Measurements from ENCODE around the gene AGAP9.
"Not testable (repeated sequence)": the region's sequence is repeated elsewhere in the genome, so short reads cannot be mapped to it uniquely, and the experiment has no call there.

Gene AGAP9

GRCh38 chr10:47484786-47485185 is 38.7 kb downstream of the AGAP9 start:
- DNase-seq = not testable (repeated sequence)

- DNase-seq = not testable (repeated sequence)
Observed at GRCh38 chr10:47483923-47484322, 39.5 kb downstream of the AGAP9 start, which contains the start of gene ANXA8. Gene ANXA8, minus strand, starts transcription at chr10:47484115. Its CDS starts 182 bp downstream, at chr10:47483933.

DNA sequence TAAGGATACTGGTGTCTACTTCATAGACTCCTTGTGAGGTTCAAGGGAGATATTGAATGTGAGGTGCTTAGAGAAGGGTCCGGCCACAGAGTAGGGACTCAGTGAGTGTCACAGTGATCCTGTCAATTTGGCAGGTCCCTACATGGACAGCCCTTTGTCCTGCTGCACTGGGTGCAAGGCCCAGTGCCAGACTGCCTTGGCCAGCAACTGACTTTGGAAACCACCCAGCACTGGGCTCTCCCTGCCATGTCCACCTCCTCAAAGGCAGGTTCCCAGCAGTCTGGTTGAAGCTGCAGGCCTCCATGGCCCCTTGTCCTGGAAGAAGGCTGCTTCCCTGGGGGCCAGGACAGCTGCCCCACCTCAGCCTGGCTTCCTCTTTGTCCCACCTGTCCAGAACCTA is 41.1 kb downstream of the AGAP9 start:
- not testable (repeated sequence) for DNase-seq

DNA sequence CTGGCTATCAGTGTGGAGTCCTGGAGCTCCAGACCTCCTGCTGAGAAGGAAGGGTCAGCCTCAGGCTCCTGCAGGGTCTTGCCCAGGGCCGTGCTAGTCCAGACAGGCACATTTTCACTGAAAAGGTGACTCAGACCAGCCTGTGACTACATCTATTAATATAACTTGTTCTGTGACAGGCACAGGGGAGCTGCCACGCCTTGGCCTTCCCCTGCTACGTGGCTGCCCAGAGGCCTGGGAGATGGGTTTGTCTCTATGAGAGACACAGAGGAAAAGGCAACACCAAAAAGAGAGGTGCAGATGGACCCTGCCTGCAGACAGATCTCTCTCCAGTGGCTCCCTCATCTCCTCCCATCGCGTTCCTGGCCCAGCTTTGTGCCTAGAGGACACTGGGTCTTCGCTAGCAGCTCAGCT is 41.7 kb downstream of the AGAP9 start:
- not testable (repeated sequence) for DNase-seq

DNA sequence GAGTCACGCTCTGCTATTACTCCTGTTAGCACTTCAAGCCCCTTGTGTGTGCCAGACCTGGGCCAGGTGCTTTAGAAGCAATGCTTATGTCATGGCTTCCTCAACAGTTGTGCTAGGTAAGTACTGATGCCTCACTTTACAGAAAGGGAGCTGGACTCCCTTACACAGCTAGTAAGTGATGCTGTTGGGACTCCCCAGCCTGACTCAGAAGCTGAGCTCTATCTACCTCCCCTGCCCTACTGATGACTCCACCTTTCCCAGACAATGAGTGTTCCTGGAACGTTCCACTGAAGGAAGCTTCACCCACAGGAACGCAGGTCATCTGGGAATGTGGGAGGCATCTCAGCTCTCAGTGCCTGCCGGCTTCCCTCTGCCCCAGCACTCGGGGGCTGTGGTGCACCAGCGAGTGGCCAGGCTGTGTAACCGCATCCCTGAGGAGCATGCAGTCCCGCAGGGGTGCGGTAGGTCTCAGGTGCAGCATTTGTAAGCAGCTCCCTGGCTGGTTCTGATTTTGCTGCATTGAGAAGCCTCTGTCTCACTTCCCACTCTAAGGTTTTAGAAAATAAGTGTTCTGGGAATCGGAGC is 42.2 kb downstream of the AGAP9 start:
- DNase-seq = not testable (repeated sequence)

- not testable (repeated sequence) for DNase-seq
Observed at GRCh38 chr10:47480133-47480532, 43.3 kb downstream of the AGAP9 start.

DNA sequence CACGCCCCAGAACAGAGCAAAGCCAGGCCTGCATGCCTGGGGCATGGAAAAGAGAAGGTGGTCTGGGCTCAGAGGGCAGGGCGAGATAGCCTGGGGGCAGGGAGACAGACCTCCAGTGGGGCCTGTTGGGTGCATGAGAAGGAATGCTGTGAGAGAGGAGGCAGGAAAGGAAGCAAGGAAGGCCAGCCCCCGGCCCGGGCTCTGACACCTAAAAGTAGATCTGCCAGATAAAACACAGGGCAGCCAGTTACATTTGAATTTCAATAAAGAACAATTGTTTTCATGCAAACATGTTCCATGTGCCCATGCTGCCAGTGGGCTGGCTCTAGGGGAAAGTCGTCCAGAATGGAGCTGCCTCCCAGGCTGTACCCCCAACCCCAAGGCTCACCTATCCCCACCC is 45.3 kb downstream of the AGAP9 start:
- not testable (repeated sequence) for DNase-seq

DNA sequence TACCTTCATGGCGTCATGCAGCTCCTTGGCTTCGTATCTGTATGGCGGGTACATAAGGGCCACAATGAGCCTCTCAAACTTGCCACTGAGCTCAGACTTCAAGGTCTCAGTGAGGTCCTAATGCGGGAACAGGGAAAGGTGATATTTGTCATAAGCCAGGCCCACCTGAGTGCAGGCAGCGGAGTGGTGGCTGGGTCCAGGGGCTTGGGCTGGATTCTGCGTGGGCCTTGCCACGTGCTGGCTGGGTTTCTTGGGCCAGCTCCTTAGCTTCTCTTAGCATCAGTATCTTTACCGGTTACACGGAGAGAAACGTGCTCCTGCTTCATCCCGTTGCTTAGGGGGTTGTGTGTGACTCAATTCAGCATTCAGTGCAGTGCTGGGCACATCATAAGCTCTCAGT is 46.4 kb downstream of the AGAP9 start:
- DNase-seq = not testable (repeated sequence)

DNA sequence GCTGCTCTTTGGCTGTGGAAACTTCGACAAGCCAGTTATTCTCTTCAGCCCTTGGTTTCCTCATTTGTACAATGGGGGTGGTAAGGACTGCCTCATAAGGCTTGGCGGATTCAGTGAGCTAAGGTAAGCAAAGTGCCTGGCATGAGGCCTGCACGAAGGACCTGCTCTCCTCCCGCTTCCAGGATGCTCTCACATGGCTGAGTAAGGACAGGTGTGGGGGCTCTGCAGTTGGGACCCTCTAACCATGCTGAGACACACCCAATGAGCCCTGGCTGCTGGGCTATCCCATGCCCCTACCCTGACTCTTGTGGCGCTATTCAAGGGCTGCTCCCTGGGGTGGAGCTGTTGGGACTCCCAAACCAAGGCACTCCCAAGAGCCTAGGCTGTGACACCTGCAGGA is 48.3 kb downstream of the AGAP9 start:
- DNase-seq = not testable (repeated sequence)

GRCh38 chr10:47473516-47473915 is 49.9 kb downstream of the AGAP9 start:
- not testable (repeated sequence) for DNase-seq

- not testable (repeated sequence) for DNase-seq
Observed at GRCh38 chr10:47472647-47473046, 50.8 kb downstream of the AGAP9 start.

- DNase-seq = not testable (repeated sequence)
Observed at GRCh38 chr10:47472072-47472471, 51.4 kb downstream of the AGAP9 start.

- DNase-seq = not testable (repeated sequence)
Observed at GRCh38 chr10:47468731-47469528, 54.5 kb downstream of the AGAP9 start.

- not testable (repeated sequence) for DNase-seq
Observed at GRCh38 chr10:47467957-47468356, 55.5 kb downstream of the AGAP9 start.

DNA sequence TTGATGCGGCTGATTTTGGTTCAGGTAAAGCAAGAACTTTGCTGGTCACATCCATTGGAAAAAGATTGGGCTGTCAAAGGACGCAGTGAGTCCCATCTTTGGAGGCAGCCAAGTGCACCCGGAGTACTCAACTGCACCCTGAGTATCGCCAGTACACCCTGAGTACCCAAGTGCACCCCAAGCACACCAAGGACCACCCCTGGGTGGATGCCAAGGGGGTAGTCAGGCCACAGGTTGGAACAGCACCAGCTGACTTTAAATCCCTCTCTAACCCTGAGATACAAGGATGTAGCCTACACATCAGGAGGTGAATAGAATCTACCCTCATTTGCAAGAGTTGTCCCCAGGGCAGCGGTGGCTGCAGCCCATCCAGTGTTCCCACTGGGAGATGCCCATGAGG is 56.0 kb downstream of the AGAP9 start:
- DNase-seq = not testable (repeated sequence)

DNA sequence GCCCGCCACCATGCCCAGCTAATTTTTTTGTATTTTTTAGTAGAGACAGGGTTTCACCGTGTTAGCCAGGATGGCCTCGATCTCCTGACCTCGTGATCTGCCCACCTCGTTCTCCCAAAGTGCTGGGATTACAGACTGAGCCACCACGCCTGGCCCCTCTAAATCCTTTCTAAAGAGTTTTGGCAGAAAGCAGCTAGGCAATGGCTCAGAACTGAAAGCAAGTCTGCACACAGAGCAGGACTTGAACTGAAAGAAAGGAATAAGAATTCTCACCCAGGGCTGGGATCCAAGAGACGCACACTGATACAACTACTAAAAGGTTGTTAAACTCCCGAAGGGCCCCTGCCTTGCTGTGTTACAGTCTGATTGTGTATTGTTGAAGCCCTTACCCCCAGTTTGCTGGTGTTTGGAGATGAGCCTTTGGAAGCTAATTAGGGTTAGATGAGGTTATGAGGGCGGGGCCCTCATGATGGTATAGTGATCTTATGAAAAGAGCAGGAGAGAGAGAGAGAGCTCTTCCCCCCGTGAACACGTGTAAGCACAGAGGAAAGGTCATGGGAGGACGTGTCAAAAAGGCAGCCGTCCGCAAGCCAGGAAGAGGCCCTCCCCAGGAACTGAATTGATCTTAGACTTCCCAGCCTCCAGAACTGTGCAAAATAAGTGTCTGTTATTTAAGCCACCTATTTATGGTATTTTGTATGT is 58.1 kb downstream of the AGAP9 start:
- DNase-seq = not testable (repeated sequence)

- not testable (repeated sequence) for DNase-seq
Observed at GRCh38 chr10:47462577-47463358, 60.7 kb downstream of the AGAP9 start.

- DNase-seq = not testable (repeated sequence)
Observed at GRCh38 chr10:47461261-47461687, 62.2 kb downstream of the AGAP9 start.

DNA sequence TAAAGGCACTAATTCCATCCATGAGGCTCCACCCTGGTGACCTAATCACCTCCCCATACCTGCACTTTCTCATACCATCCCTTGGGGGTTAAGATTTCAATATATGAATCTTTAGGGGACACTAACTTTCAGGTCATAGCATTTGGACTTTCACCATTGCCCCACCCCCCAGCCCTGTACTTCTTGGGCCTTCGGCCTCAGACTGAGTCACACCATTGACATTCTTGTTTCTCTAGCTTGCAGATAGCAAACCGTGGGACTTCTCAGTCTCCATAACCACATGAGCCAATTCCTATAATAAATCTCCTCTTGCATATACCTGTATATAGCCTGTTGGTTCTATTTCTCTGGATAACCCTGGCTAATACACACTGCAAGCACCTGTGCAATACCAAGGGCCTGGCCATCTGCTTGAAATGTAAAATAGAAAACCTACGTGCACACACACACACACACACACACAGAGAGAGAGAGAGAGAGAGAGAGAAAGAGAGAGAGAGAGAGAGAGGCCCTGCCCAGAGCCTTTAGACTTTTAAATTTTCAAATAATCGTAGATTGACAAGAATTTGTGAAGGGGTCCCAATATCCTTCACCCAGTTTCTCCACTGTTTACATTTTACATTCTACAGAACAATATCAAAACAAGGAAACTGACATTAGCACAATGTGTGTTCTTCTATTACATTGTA is 64.8 kb downstream of the AGAP9 start:
- DNase-seq = no peak

DNA sequence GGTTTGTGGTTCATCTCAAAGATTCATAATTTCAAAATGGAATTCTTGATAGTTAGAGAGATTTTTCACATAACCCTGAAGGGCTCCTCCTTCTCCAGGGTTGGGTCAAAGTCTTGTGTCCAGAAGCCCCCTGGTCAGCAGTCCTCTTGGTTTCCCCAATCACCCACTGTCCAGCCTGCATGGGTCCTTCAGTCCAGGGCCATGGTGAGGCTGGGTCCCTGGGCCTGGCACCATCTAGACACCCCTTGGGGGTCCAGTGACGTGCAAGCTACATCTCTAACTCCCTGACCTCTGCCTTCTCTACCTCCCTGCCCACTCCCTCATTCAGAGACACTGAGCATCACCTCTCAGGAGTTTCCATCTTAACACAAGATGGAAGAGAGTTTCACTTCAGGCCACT is 65.6 kb downstream of the AGAP9 start:
- DNase-seq = no peak

GRCh38 chr10:47457528-47457820 is 66.0 kb downstream of the AGAP9 start:
- no peak for DNase-seq

- DNase-seq = no peak
Observed at GRCh38 chr10:47456794-47457527, 66.5 kb downstream of the AGAP9 start.
